ENCODE measurements around the gene SOCS1. TPM values are rescaled to one million over a fixed set of nuclear protein-coding genes. Genes with fewer than 3 reads are reported as not detected.

SOCS1 gene
- total RNA-seq, 2 experiments from 2014 or later: 146 to 152 TPM

GRCh38 chr16:11212798-11213196 is 43.2 kb downstream of the SOCS1 start:
- Mint-ChIP-seq H3K36me3 (peaks cover 10% of the 10 kb centered on the region), H3K9me3 (peaks cover 21% of the 10 kb centered on the region), H3K4me1 (ENCODE audit: low read depth) (no peaks in the 10 kb centered on the region), H3K27ac (no peak overlapping the region), H3K27me3 (no peaks in the 10 kb centered on the region), H3K4me3 (no peak overlapping the region)
- CTCF ChIA-PET: no interaction called here
- intact Hi-C loops (cut with micrococcal nuclease): no loop called here
- POLR2A ChIA-PET: no interaction called here
- no peak for DNase-seq

GRCh38 chr16:11211977-11212797 is 43.8 kb downstream of the SOCS1 start:
- Mint-ChIP-seq H3K9me3 (peaks cover 22% of the 10 kb centered on the region), H3K4me1 (ENCODE audit: low read depth) (peaks cover 3% of the 10 kb centered on the region), H3K36me3 (peaks cover 9% of the 10 kb centered on the region), H3K27ac (no peak overlapping the region), H3K27me3 (no peaks in the 10 kb centered on the region), H3K4me3 (no peak overlapping the region)
- POLR2A ChIA-PET: no interaction called here
- intact Hi-C loops (cut with micrococcal nuclease): no loop called here
- DNase-seq: no peak
- CTCF ChIA-PET: no interaction called here

- CTCF ChIA-PET: no interaction called here
- H3K27ac Mint-ChIP-seq: no peak overlapping the region
- H3K4me1 Mint-ChIP-seq (ENCODE audit: low read depth): peaks cover 11% of the 10 kb centered on the region
These were observed 44.7 kb downstream of the SOCS1 start for GRCh38 chr16:11211061-11211976.

GRCh38 chr16:11210260-11210659 is 45.7 kb downstream of the SOCS1 start:
- H3K27ac Mint-ChIP-seq: no peak overlapping the region
- ChIA-PET POLR2A (no interaction called here), CTCF (interaction anchor here (1.4 kb wide), 1 partner anchor 8 kb away, joined by 3 read pairs; no protein-coding TSS in a partner anchor)
- H3K36me3 Mint-ChIP-seq: peaks cover 3% of the 10 kb centered on the region
- H3K4me1 Mint-ChIP-seq (ENCODE audit: low read depth): peaks cover 20% of the 10 kb centered on the region
- no peak for DNase-seq
- no peaks in the 10 kb centered on the region for H3K27me3 Mint-ChIP-seq
- peaks cover 10% of the 10 kb centered on the region for H3K9me3 Mint-ChIP-seq
- no peak overlapping the region for H3K4me3 Mint-ChIP-seq
- intact Hi-C loops (cut with micrococcal nuclease): no loop called here

More at GRCh38 chr16:11211061-11211976, 44.7 kb downstream of the SOCS1 start:
- POLR2A ChIA-PET: no interaction called here
- Mint-ChIP-seq H3K4me3 (no peak overlapping the region), H3K36me3 (peaks cover 9% of the 10 kb centered on the region), H3K27me3 (no peaks in the 10 kb centered on the region), H3K9me3 (peaks cover 18% of the 10 kb centered on the region)
- DNase-seq: no peak
- intact Hi-C loops (cut with micrococcal nuclease): no loop called here

DNA sequence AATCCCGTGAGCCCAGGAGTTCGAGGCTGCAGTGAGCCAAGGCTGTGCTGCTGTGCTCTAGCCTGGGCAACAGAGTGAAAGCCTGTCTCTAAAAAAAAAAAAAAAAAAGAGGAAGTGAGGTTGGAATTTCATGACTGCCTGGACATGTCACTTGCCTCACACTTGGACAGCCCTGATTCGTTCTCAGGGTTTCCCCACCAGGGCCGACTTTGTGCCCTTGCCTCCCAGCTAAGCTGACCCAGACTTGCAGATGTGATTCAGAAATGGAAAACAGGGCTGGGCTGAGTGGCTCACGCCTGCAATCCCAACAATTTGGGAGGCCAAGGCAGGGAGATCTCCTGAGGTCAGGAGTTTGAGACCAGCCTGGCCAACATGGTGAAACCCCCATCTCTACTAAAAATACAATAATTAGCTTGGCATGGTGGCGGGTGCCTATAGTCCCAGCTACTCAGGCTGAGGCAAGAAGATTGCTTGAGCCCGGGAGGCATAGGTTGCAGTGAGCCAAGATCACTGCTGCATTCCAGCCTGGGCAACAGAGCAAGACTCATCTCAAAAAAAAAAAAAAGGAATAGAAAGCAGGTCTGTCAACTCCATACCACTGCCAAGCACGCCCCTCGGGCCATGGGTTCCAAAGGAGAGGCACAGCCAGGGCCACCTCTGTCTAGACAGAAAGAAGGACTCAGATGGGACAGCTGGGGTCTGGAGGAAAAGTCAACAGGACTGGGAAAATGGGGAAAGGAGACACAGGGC is 46.9 kb downstream of the SOCS1 start:
- Mint-ChIP-seq H3K27ac (no peak overlapping the region), H3K4me1 (ENCODE audit: low read depth) (peaks cover 23% of the 10 kb centered on the region), H3K27me3 (no peaks in the 10 kb centered on the region), H3K9me3 (peaks cover 10% of the 10 kb centered on the region), H3K4me3 (no peak overlapping the region), H3K36me3 (peaks cover 3% of the 10 kb centered on the region)
- intact Hi-C loops (cut with micrococcal nuclease): no loop called here
- ChIA-PET POLR2A (no interaction called here), CTCF (interaction anchor here (1.4 to 1.6 kb wide), 2 partner anchors 9 to 163 kb away, joined by 3 read pairs; no protein-coding TSS in a partner anchor)
- DNase-seq: no peak

GRCh38 chr16:11207646-11208045 is 48.4 kb downstream of the SOCS1 start:
- Mint-ChIP-seq H3K9me3 (peaks cover 10% of the 10 kb centered on the region), H3K27ac (peak overlapping the region; percentile 91), H3K4me3 (no peak overlapping the region), H3K27me3 (no peaks in the 10 kb centered on the region), H3K4me1 (ENCODE audit: low read depth) (peaks cover 29% of the 10 kb centered on the region), H3K36me3 (peaks cover 3% of the 10 kb centered on the region)
- ChIA-PET POLR2A (no interaction called here), CTCF (interaction anchor here (0.8 kb wide), 1 partner anchor 11 kb away, joined by 4 read pairs; no protein-coding TSS in a partner anchor)
- peak; percentile 45 for DNase-seq
- intact Hi-C loops (cut with micrococcal nuclease): no loop called here

DNA sequence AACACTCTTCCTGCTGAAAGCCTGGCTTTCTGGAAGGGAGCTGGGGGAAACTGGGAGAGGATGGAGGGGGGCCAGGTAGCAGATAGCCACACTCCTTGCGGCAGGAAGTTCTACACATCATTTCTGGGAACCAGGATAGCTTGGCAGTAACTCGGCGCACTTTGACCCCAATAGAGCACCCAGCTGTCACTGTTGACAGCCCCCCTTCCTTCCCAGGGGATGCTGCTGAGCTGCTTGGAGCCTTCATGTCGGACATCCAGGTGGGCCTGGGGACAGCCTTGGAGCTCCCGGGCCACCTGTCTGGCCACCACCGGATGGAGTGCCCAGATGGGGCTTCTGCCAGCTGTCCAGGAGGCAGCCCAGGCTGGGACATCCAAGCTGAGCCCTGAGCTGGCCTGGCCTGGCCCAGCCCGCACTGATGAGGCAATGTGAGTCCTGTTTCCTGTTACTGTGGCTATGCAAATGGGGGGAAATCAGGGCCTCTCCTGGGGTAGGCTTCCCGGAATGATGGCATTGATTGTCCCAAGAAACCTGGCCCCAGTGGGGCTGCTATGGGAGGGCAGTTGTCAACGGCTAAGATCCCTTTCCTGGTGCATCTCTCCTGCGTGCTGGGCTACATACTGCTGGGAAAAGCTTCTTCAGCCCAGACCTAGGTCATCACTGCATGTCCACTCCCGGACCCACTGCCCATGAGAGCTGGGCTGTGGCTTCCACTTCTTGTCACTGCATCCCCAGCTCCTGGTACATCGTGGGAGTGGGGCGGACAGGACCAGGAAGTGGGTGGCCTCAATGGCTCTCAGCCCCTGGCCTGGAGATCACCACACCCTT is 50.0 kb downstream of the SOCS1 start:
- CTCF ChIA-PET: interaction anchor here (0.6 to 2.4 kb wide), 5 partner anchors 10 to 541 kb away, joined by 3 to 13 read pairs (median 3); no protein-coding TSS in a partner anchor
- POLR2A ChIA-PET: interaction anchor here (0.6 to 2.0 kb wide), 7 partner anchors 9 to 111 kb away, joined by 3 to 14 read pairs (median 4); partner anchors contain the start of gene SOCS1
- H3K27me3 Mint-ChIP-seq: no peaks in the 10 kb centered on the region
- peaks cover 3% of the 10 kb centered on the region for H3K36me3 Mint-ChIP-seq
- H3K27ac Mint-ChIP-seq: peak overlapping the region; percentile 91
- H3K9me3 Mint-ChIP-seq: peaks cover 10% of the 10 kb centered on the region
- DNase-seq: peak; percentile 62
- H3K4me1 Mint-ChIP-seq (ENCODE audit: low read depth): peaks cover 29% of the 10 kb centered on the region
- no peak overlapping the region for H3K4me3 Mint-ChIP-seq
- intact Hi-C loops (cut with micrococcal nuclease): loop anchor here (1.0 kb wide), 1 partner anchor 18 kb away; no protein-coding TSS in a partner anchor

- no peak overlapping the region for H3K4me3 Mint-ChIP-seq
- H3K4me1 Mint-ChIP-seq (ENCODE audit: low read depth): peaks cover 29% of the 10 kb centered on the region
- ChIA-PET POLR2A (interaction anchor here (0.6 to 2.0 kb wide), 4 partner anchors 10 to 110 kb away, joined by 3 to 10 read pairs (median 6); partner anchors contain the start of gene SOCS1), CTCF (interaction anchor here (0.6 to 2.4 kb wide), 3 partner anchors 10 to 84 kb away, joined by 3 to 13 read pairs (median 5); no protein-coding TSS in a partner anchor)
- H3K9me3 Mint-ChIP-seq: peaks cover 10% of the 10 kb centered on the region
- no peaks in the 10 kb centered on the region for H3K27me3 Mint-ChIP-seq
- H3K36me3 Mint-ChIP-seq: peaks cover 3% of the 10 kb centered on the region
- no peak overlapping the region for H3K27ac Mint-ChIP-seq
- intact Hi-C loops (cut with micrococcal nuclease): no loop called here
- DNase-seq: no peak
These were observed 50.8 kb downstream of the SOCS1 start for GRCh38 chr16:11205065-11205699.

DNA sequence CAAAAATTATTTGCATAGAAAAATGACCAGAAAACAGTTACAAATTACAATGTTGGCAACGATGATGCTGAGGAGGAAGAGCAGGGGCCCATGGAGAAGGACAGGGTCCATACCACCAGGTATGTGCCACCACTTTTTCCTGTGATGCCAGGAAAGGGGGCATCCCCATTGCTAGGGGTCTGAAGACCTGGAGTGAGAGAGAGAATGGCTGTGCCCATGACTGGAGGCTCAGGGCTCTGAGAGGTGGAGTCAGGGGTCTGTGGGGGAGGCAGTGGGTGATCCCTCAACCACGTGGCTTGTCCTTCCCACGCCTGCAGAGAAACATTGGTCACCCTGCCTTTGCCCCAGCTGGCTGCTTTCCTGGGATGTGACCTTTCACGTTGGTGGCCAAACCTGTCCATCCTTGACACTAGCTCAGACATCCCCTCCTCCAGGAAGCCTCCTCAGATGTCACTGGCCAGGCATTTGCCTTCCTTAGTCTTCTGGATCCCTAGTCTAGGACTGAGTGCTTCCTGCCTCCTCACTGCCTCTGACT is 51.4 kb downstream of the SOCS1 start:
- H3K27ac Mint-ChIP-seq: no peak overlapping the region
- CTCF ChIA-PET: interaction anchor here (0.6 to 2.4 kb wide), 3 partner anchors 9 to 83 kb away, joined by 3 to 13 read pairs (median 5); no protein-coding TSS in a partner anchor
- peaks cover 3% of the 10 kb centered on the region for H3K36me3 Mint-ChIP-seq
- H3K4me3 Mint-ChIP-seq: no peak overlapping the region
- peaks cover 10% of the 10 kb centered on the region for H3K9me3 Mint-ChIP-seq
- POLR2A ChIA-PET: interaction anchor here (1.1 to 2.0 kb wide), 2 partner anchors 19 to 50 kb away, joined by 4 to 10 read pairs; partner anchors contain the start of gene SOCS1
- H3K4me1 Mint-ChIP-seq (ENCODE audit: low read depth): peaks cover 29% of the 10 kb centered on the region
- DNase-seq: no peak
- intact Hi-C loops (cut with micrococcal nuclease): no loop called here
- no peaks in the 10 kb centered on the region for H3K27me3 Mint-ChIP-seq

All from activated CD4-positive, alpha-beta memory T cell treated with anti-CD3 and anti-CD28 coated beads for 36 hours (primary cell).